IMR-90 (cell line): ENCODE data around the gene ZMYM4. TPM values are rescaled to one million over a fixed set of nuclear protein-coding genes. Genes with fewer than 3 reads are reported as not detected.

ENCODE experiments used
- ATAC-seq: fragments of 200-7000 bp; cut with Tn5 transposase; 2 replicates; pipeline ENCODE4 v1.9.1; 2020; ENCODE audit warnings: low read depth, mild to moderate bottlenecking, moderate library complexity
- BruUV-seq: library from RNA; stranded (reverse); fragments of 400-500 nt; replicated peaks from 2 replicates; lab custom pipeline; 2021; lab: Mats Ljungman, UMichigan
- CTCF ChIA-PET: fragments of 300-600 bp; formaldehyde crosslinking; extraction: SDS; loops from one replicate; lab custom pipeline; 2021; ENCODE audit warnings: antibody characterized with exemption; lab: Yijun Ruan, JAX
- POLR2A ChIA-PET: fragments of 300-600 bp; sonication (Branson Sonifier 250); formaldehyde crosslinking; loops from one replicate; lab custom pipeline; 2022; ENCODE audit warnings: antibody characterized with exemption; ENCODE audit not compliant: unreplicated experiment; lab: Charles Lee
- DNase-seq: peaks from one replicate; pipeline ENCODE4 v3.0.0; 2013
- H2AFZ ChIP-seq: replicated peaks from 2 replicates; pipeline ENCODE3; 2013; ENCODE audit warnings: low read length, mild to moderate bottlenecking; ENCODE audit not compliant: poor library complexity
- H2AK5ac ChIP-seq: 2 replicates; pipeline ENCODE4 v1.6.1; 2013; ENCODE audit warnings: low read depth, low read length, inconsistent platforms
- H2AK9ac ChIP-seq: replicated peaks from 2 replicates; pipeline ENCODE3; 2013; ENCODE audit warnings: mild to moderate bottlenecking, low read depth, low read length, moderate library complexity; ENCODE audit not compliant: poor library complexity
- H2BK120ac ChIP-seq: 2 replicates; pipeline ENCODE4 v1.6.1; 2013; ENCODE audit warnings: low read depth, low read length, inconsistent platforms
- H2BK15ac ChIP-seq: 3 replicates; pipeline ENCODE4 v1.6.1; 2013; ENCODE audit warnings: low read depth, low read length, inconsistent platforms
- H2BK20ac ChIP-seq: 2 replicates; pipeline ENCODE4 v1.6.1; 2013; ENCODE audit warnings: low read depth, mild to moderate bottlenecking, inconsistent platforms, low read length, moderate library complexity
- H2BK5ac ChIP-seq: 2 replicates; pipeline ENCODE4 v1.6.1; 2013; ENCODE audit warnings: mild to moderate bottlenecking, low read depth, low read length, inconsistent platforms; ENCODE audit not compliant: poor library complexity, severe bottlenecking
- H3K14ac ChIP-seq: replicated peaks from 2 replicates; pipeline ENCODE4 v1.6.1; 2013; ENCODE audit warnings: low read depth, low read length, inconsistent platforms
- H3K18ac ChIP-seq: 2 replicates; pipeline ENCODE4 v1.6.1; 2013; ENCODE audit warnings: low read depth, low read length, control low read depth
- H3K23ac ChIP-seq: 2 replicates; pipeline ENCODE4 v1.6.1; 2013; ENCODE audit warnings: low read depth, low read length, inconsistent platforms
- H3K27ac ChIP-seq: 2 replicates; pipeline ENCODE4 v1.5.1; 2013; ENCODE audit warnings: mild to moderate bottlenecking, control low read depth, low read length; ENCODE audit not compliant: insufficient read depth
- H3K27me3 ChIP-seq: 2 replicates; pipeline ENCODE4 v1.6.1; 2013; ENCODE audit warnings: low read length; ENCODE audit not compliant: control insufficient read depth, insufficient read depth
- H3K36me3 ChIP-seq: 2 replicates; pipeline ENCODE4 v1.6.1; 2013; ENCODE audit warnings: low read length, mixed read lengths; ENCODE audit not compliant: control insufficient read depth, insufficient read depth
- H3K4ac ChIP-seq: 2 replicates; pipeline ENCODE4 v1.6.1; 2013; ENCODE audit warnings: low read depth, low read length, inconsistent platforms
- H3K4me1 ChIP-seq: 2 replicates; pipeline ENCODE4 v1.6.1; 2013; ENCODE audit warnings: low read length, mixed read lengths; ENCODE audit not compliant: control insufficient read depth, insufficient read depth
- H3K4me2 ChIP-seq: 2 replicates; pipeline ENCODE4 v1.6.1; 2013; ENCODE audit warnings: low read depth, mild to moderate bottlenecking, control low read depth, low read length, moderate library complexity
- H3K4me3 ChIP-seq: 2 replicates; pipeline ENCODE4 v1.5.1; 2013; ENCODE audit warnings: low read depth, mild to moderate bottlenecking, control low read depth, low read length, moderate library complexity; ENCODE audit not compliant: insufficient read depth
- H3K56ac ChIP-seq: 2 replicates; pipeline ENCODE4 v1.6.1; 2013; ENCODE audit warnings: low read length, inconsistent platforms; ENCODE audit not compliant: insufficient read depth; ENCODE audit errors: extremely low read depth
- H3K79me1 ChIP-seq, 2 experiments: 2 replicates each; pipeline ENCODE4 v1.6.1; 2013; ENCODE audit warnings: low read length in 2 of 2, inconsistent platforms in 1 of 2, low read depth in 1 of 2
- H3K9ac ChIP-seq: 2 replicates; pipeline ENCODE4 v1.6.1; 2013; ENCODE audit warnings: low read depth, low read length, control low read depth
- H3K9me1 ChIP-seq: 2 replicates; pipeline ENCODE4 v1.6.1; 2013; ENCODE audit warnings: low read length, inconsistent platforms; ENCODE audit not compliant: insufficient read depth
- H3K9me3 ChIP-seq: 2 replicates; pipeline ENCODE4 v1.6.1; 2013; ENCODE audit warnings: low read length; ENCODE audit not compliant: control insufficient read depth, insufficient read depth
- H4K20me1 ChIP-seq: 2 replicates; pipeline ENCODE4 v1.6.1; 2013; ENCODE audit warnings: low read length, inconsistent platforms; ENCODE audit not compliant: insufficient read depth
- H4K5ac ChIP-seq: 2 replicates; pipeline ENCODE4 v1.6.1; 2013; ENCODE audit warnings: mild to moderate bottlenecking, low read depth, low read length, control low read depth
- H4K8ac ChIP-seq, 2 experiments: 2 replicates each; pipeline ENCODE4 v1.6.1; 2013; ENCODE audit warnings: low read depth in 2 of 2, low read length in 2 of 2, control low read depth in 1 of 2, inconsistent platforms in 1 of 2
- H4K91ac ChIP-seq: 2 replicates; pipeline ENCODE4 v1.6.1; 2013; ENCODE audit warnings: low read depth, low read length, inconsistent platforms; ENCODE audit not compliant: insufficient read depth
- BHLHE40 ChIP-seq: fragments of 150-350 bp; IDR thresholded peaks from 2 replicates; pipeline ENCODE4 v1.6.1; 2016; ENCODE audit warnings: mild to moderate bottlenecking, low read depth, low read length
- FOS ChIP-seq: fragments of 150-350 bp; IDR thresholded peaks from 2 replicates; pipeline ENCODE4 v1.6.1; 2016; ENCODE audit warnings: low read depth, low read length
- MXI1 ChIP-seq: IDR thresholded peaks from 2 replicates; pipeline ENCODE4 v1.6.1; 2012; ENCODE audit warnings: low read depth, mild to moderate bottlenecking, low read length, moderate library complexity, borderline replicate concordance
- NFE2L2 ChIP-seq: fragments of 150-350 bp; IDR thresholded peaks from 2 replicates; pipeline ENCODE4 v1.6.1; 2016; ENCODE audit warnings: low read depth, mild to moderate bottlenecking, low read length
- POLR2A ChIP-seq: IDR thresholded peaks from 2 replicates; pipeline ENCODE4 v1.6.1; 2012; ENCODE audit warnings: mild to moderate bottlenecking, low read depth, low read length
- RCOR1 ChIP-seq: IDR thresholded peaks from 2 replicates; pipeline ENCODE4 v1.6.1; 2012; ENCODE audit warnings: mild to moderate bottlenecking, low read length, improper control_type of control experiment; ENCODE audit not compliant: insufficient replicate concordance
- SMC3 ChIP-seq: fragments of 150-350 bp; IDR thresholded peaks from 2 replicates; pipeline ENCODE4 v1.6.1; 2016; ENCODE audit warnings: low read depth, mild to moderate bottlenecking, antibody characterized with exemption, low read length, moderate library complexity
- WGBS, 2 experiments: methylation state at CpG; one replicate each; pipeline versions ENCODE4 v1.1.5 to v1.1.7; 2013; ENCODE audit warnings: missing lambda C conversion rate in 2 of 2; ENCODE audit not compliant: insufficient read length in 1 of 2; ENCODE audit errors: extremely low coverage in 2 of 2; 5-methylcytosine and 5-hydroxymethylcytosine counted together
- dilution Hi-C: fragments of 300-500 bp; cut with HindIII; formaldehyde crosslinking; loops from one replicate; pipeline ENCODE4 v1.14.3; 2018; ENCODE audit warnings: low sequenced_read_pairs; ENCODE audit not compliant: unreplicated experiment
- in situ Hi-C: fragments of 300-500 bp; cut with MboI; formaldehyde crosslinking; loops from 3 replicates; pipeline ENCODE4 v1.14.3; 2019; ENCODE audit warnings: low sequenced_read_pairs, inconsistent platforms, mixed read lengths
- intact Hi-C: fragments of 100-400 bp; cut with micrococcal nuclease; formaldehyde crosslinking; loops from 2 replicates; pipeline ENCODE4 v1.10.0; 2022
- polyA plus RNA-seq, 3 experiments: library from polyadenylated mRNA; depleted of rRNA; stranded (reverse); fragments of >200 nt; gene quantifications; 2 replicates each; pipeline ENCODE4 v1.2.3, GENCODE V29; 2012; ENCODE audit warnings: low replicate concordance in 1 of 3
- total RNA-seq: library from RNA; depleted of rRNA; stranded (reverse); fragments of >200 nt; gene quantifications from 2 replicates; pipeline ENCODE4 v1.2.3, GENCODE V29; 2012
- TF ChIP-seq, protein P1 (sequence below): fragments of 150-350 bp; IDR thresholded peaks from 2 replicates; pipeline ENCODE4 v1.6.1; 2017; ENCODE audit warnings: mild to moderate bottlenecking, antibody characterized with exemption, low read length, low read depth

ZMYM4 gene
- total and polyA plus RNA-seq, 2 of the 4 experiments (the other 2 are of a cell fraction), result 14.7 to 53.8 TPM

DNA sequence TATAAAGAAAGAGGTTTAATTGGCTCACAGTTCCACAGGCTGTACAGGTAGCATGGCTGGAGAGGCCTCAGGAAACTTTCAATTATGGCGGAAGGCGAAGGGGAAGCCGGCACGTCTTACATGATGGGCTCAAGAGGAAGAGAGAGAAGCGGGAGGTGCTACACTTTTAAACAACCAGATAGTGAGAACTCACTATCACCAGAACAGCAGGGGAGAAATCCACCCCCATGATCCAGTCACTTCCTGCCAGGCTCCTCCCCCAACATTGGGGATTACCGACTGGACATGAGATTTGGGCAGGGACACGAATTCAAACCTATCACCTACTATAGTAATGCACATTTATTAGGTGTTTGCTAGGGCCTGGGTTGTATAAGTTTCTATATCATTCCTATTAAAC is 117.8 kb downstream of the ZMYM4 start:
- DNase-seq, result no peak
- no peak overlapping the region for H2AK9ac ChIP-seq
- no peaks in the 10 kb centered on the region for H4K20me1 ChIP-seq
- no peak overlapping the region for H2BK15ac ChIP-seq
- no peak overlapping the region for H3K23ac ChIP-seq
- intact Hi-C loops, result no loop called here
- H3K27me3 ChIP-seq, result no peaks in the 10 kb centered on the region
- ChIA-PET CTCF (no interaction called here), POLR2A (no interaction called here)
- no peak overlapping the region for H3K14ac ChIP-seq
- H3K4ac ChIP-seq, result no peak overlapping the region
- peaks cover 2 to 13% of the 10 kb centered on the region in 2 experiments; a peak in 2 of 4 replicates for H3K79me1 ChIP-seq
- H4K91ac ChIP-seq, result no peak overlapping the region
- H3K4me1 ChIP-seq, result no peaks in the 10 kb centered on the region
- H2BK120ac ChIP-seq, result no peak overlapping the region
- no peak overlapping the region for H3K9ac ChIP-seq
- no TSS peak for BruUV-seq
- no peak overlapping the region for H3K4me3 ChIP-seq
- H3K9me3 ChIP-seq, result no peaks in the 10 kb centered on the region
- peaks cover 28% of the 10 kb centered on the region for H3K36me3 ChIP-seq
- no peak overlapping the region for H2BK20ac ChIP-seq
- no peak overlapping the region for H4K5ac ChIP-seq
- H3K27ac ChIP-seq, result no peak overlapping the region
- no peak overlapping the region for H4K8ac ChIP-seq
- TF ChIP-seq SMC3 (no peak), BHLHE40 (no peak), NFE2L2 (no peak), FOS (no peak), POLR2A (no peak), RCOR1 (no peak), MXI1 (no peak)
- TF ChIP-seq, protein P1, sequence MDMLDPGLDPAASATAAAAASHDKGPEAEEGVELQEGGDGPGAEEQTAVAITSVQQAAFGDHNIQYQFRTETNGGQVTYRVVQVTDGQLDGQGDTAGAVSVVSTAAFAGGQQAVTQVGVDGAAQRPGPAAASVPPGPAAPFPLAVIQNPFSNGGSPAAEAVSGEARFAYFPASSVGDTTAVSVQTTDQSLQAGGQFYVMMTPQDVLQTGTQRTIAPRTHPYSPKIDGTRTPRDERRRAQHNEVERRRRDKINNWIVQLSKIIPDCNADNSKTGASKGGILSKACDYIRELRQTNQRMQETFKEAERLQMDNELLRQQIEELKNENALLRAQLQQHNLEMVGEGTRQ, result no peak
- no peak overlapping the region for H3K56ac ChIP-seq
- H2BK5ac ChIP-seq, result no peak overlapping the region
- H3K4me2 ChIP-seq, result no peak overlapping the region
- H2AFZ ChIP-seq, result no peak overlapping the region
- peaks cover 6% of the 10 kb centered on the region; the same call in 1 of the 2 replicates for H3K9me1 ChIP-seq
- H3K18ac ChIP-seq, result no peak overlapping the region
- WGBS, 2 experiments, result no CpG with 5 or more reads among the region's 7 CpGs
- dilution Hi-C loops, result no loop called here
- ATAC-seq, result no peak
- no peak overlapping the region for H2AK5ac ChIP-seq
- in situ Hi-C loops, result no loop called here
